DOHH2 (cell line): Measurements from ENCODE around the gene ADORA1.

Experiments
- EZH2phosphoT487 ChIP-seq: fragments of 200-600 bp; sonication (generic); IDR thresholded peaks from 2 replicates; pipeline ENCODE4 v1.6.1; 2017; ENCODE audit warnings: borderline replicate concordance, mild to moderate bottlenecking, antibody characterized with exemption, low read length, moderate library complexity, mixed read lengths
- TF ChIP-seq, protein P1 (sequence below): fragments of 200-600 bp; sonication (generic); IDR thresholded peaks from one replicate; pipeline ENCODE4 v1.5.1; 2014; ENCODE audit warnings: antibody characterized with exemption, mild to moderate bottlenecking, low read depth, low read length; ENCODE audit not compliant: poor library complexity, severe bottlenecking

DNA sequence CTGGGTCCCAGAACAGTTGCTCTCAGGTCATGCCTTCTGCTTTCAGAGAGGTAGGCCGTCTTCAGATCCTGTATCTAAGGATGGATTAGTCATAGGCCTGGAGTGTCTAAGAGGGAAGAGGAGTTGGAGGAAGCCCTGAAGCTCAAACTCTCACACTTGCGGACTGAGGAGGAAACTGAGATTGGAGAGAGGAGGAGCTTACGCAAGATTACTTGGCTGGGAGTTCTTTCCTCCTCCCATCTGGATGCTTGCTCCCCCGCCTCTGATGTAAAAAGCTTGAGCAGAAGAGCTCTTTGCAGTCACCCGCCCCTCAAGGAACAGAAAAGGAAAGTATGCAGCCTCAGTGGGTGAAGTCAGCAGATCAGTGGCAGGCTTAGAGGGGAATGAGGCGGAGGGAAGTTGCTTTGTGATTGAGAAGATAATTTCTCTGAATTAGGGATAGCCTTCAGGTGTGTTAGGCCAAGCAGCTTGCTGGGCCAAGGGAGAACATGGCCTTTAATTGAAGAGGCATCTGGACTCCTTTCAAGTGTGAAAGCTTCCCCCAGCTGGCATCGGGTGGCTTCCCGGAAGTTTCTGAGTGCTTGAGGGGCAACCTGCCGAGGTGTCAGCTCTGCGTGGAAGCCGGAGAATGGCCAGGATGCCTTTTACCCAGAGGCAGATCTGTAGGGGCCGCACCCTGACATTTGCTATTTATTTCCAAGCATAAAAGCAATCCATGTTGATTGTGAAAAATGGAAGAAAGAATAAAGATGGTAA lies 6.6 kb downstream of the ADORA1 start:
- TF ChIP-seq, protein P1, sequence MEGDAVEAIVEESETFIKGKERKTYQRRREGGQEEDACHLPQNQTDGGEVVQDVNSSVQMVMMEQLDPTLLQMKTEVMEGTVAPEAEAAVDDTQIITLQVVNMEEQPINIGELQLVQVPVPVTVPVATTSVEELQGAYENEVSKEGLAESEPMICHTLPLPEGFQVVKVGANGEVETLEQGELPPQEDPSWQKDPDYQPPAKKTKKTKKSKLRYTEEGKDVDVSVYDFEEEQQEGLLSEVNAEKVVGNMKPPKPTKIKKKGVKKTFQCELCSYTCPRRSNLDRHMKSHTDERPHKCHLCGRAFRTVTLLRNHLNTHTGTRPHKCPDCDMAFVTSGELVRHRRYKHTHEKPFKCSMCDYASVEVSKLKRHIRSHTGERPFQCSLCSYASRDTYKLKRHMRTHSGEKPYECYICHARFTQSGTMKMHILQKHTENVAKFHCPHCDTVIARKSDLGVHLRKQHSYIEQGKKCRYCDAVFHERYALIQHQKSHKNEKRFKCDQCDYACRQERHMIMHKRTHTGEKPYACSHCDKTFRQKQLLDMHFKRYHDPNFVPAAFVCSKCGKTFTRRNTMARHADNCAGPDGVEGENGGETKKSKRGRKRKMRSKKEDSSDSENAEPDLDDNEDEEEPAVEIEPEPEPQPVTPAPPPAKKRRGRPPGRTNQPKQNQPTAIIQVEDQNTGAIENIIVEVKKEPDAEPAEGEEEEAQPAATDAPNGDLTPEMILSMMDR = no peak
- TF ChIP-seq EZH2phosphoT487 = no peak
